Stimulated activated CD4-positive, alpha-beta T cell treated with anti-CD3 and anti-CD28 coated beads, Interleukin-4, amount 100 ng/mL, for 1 hour (primary cell): Measurements from ENCODE around the gene SLC6A9.
A peak's percentile ranks its signal among the peaks of the same experiment; 100 is the strongest.

Source experiments
- DNase-seq: peaks from one replicate; pipeline ENCODE4 v3.0.0-alpha.2; 2020

Gene SLC6A9

GRCh38 chr1:44047131-44047530 lies 15.9 kb upstream of the SLC6A9 start:
- DNase-seq: no peak

- DNase-seq: no peak
These were observed 13.8 kb upstream of the SLC6A9 start for GRCh38 chr1:44045064-44045463.

GRCh38 chr1:44044071-44044801 lies 13.0 kb upstream of the SLC6A9 start:
- no peak for DNase-seq

- DNase-seq: no peak
These were observed 12.2 kb upstream of the SLC6A9 start for GRCh38 chr1:44043176-44044070.

DNA sequence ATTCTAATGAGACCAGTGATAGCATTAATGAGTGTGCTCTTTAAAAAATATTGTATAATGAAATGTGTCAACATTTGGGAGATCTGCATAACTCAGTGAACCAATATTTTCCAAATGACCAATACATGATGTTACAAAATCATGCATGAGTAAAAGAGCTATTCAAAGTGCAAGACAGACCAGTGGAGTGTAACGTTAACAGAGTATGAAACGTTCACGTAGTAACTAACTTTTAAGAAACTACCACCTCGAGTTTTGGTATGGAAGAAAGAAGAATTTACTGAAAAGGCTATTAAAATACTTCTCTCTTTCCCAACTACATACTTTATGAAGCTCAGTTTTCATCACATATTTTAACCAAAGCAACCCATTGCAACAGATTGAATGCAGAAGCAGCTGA lies 9.6 kb upstream of the SLC6A9 start:
- no peak for DNase-seq

- no peak for DNase-seq
These were observed 9.2 kb upstream of the SLC6A9 start for GRCh38 chr1:44040418-44040817.

DNA sequence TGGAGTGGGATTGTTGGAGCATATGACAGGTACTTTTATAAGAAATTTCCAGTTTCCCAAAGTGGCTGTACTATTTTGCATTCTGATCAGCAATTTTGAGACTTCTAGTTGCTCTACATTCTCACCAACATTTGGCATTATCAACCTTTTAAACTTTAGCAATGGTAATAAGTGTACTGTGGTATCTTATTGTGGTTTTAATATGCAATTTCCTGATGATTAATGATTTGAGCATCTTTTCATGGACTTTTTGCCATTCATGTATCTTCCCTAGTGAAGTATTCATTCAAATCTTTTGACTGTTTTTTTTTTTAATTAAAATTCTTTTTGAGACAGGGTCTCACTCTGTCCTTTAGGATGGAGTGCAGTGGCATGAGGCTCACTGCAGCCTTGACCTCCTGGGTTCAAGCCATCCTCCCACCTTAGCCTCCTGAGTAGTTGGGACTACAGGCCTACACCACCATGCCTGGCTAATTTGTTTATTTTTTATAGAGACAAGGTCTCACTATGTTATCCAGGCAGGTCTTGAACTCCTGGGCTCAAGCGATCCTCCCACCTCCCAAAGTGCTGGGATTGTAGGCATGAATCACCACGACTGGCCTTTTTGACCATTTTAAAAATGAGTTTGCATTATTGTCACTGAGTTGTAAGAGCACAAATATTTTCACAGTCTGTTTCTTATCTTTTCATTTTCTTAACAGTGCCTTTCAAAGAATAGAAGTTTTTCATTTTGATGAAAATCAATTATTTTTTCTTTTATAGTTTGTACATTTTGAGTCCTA lies 7.8 kb upstream of the SLC6A9 start:
- DNase-seq: no peak

DNA sequence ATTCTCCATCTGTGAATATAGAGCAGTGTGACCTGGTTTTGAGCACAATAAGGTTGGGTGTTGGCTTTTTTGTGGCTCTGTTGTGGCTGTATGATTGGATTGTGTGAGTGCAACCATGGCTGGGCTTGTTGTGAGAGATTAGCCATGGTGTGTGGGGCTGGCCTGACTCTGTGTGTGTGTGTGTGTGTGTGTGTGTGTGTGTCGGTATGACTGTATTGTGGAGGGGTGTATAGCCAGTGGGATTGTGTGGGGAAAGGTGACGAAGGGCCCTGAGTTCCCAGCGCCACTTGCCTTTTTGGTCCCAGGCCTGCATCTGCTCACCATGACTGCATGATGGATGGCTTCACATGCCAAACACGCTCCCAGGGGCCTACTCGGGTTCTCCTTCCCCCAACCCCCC lies 5.9 kb upstream of the SLC6A9 start:
- no peak for DNase-seq

DNA sequence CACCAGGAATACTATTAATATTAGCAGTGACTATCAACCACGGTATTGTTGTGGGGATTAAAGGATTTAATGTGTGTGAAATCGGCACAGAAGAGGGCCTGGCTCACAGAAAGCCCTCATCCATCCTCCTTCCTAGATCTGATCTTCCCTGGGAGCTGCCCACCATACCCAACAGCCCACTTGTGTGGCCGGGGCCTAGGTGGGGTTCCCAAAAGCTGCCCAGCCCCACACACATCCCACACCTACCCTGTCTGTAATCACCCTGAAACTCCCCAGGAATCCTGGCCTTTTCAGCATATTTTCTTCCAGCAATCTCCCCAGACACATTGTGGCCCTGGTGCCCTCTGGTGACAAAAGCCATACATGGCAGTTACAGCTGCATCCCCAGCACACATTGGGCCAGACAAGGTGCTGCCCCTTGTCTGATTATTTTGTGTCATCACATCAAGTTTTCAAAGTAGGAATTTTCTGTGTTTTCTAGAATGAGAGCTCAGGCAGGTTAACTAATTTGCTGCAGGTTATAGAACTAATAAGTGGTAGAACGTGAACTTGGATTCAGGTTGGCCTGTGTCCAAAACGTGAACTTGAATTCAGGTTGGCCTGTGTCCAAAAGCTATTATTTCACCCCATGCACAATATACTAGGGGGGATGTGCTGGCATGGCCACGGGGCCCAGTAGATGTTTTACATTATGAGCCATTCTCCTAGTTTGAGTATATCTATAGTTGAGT lies 5.3 kb upstream of the SLC6A9 start:
- peak; percentile 67 for DNase-seq

DNA sequence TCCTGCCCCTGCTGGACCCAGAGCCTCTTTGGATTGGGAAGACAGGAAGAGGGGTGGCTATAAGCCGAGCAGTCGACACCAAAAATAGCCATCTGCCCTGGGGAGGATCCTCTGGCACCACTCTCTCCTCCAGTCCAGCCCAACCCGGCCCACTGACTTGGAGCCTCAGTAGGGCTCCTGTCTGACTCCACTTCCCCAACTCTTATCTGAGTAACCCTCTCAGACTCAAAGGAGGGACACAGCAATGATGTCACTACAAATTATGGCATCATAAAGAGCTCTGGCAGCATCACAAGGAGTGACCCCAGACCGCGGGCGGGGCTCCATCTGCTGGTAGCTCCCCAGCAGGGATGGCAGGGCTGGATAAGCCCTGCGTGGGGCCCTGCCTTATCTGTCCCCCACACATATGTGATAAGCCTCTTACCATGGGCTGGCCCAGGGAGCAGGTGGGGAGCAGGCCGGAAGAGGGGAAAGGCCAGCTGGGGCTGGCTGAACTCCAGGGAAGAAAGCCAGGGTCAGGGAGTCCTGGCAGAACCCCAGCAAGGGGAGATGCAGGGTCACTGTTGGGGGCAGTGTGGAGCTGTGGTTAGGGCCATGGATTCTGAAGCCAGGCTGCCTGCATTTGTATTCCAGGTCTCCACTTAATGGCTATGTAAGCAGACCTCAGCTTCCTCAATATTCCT lies 4.6 kb upstream of the SLC6A9 start:
- DNase-seq: no peak

DNA sequence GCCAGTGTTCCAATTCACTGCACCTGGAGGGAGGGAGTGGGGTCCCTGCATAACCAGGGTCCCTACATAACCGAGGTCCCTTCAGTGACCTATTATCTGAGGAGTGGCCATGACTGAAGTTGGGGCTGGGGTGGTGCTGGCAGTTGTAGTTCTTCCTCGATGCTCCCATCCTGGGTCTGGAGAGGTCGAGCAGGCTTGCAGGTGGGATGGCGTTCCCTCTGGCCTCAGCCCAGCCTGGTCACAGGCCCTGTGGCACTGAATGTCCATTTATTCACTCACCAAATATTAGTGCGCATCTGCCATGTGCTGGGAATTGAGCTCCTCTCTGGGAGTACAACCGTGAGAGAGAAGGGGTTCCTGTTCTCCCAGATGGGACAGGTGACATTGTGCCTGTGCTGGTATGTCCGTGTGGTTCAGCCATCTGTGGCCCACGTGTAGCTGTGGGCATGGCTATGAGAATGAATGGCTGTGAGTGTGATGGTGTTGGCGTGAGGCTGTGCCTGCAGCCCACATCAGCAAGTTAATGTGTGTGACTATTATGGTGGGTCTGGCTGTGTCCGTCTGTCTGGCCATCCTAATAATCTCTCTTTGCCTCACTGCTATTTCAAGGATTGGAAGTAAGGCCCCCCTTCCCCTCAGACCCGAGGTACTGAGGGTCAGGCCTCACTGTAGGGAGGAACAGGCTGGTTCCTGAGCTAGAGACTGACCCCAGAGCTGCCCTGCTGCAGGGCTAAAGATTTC lies 3.9 kb upstream of the SLC6A9 start:
- no peak for DNase-seq

DNA sequence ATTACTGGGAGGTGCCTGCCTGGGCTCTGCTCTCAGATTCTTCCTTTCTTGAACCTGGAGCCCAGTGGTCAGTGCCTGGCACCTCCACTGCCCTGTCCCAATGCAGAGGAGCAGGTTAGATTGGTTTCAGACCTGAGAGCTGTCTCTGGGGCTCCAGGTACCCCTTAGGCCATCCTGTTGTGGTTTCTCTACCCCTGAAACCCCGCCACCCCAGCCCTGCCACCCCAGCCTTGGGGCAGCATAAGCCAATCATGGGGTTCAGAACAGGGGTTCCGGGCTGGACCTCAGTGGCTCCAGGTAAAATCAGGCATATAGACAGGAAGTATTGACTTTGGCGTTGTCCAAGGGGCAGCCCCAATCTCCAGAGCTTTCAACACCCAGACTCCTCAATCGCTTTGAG lies 3.2 kb upstream of the SLC6A9 start:
- DNase-seq: no peak

GRCh38 chr1:44033756-44034155 lies 2.5 kb upstream of the SLC6A9 start:
- no peak for DNase-seq

DNA sequence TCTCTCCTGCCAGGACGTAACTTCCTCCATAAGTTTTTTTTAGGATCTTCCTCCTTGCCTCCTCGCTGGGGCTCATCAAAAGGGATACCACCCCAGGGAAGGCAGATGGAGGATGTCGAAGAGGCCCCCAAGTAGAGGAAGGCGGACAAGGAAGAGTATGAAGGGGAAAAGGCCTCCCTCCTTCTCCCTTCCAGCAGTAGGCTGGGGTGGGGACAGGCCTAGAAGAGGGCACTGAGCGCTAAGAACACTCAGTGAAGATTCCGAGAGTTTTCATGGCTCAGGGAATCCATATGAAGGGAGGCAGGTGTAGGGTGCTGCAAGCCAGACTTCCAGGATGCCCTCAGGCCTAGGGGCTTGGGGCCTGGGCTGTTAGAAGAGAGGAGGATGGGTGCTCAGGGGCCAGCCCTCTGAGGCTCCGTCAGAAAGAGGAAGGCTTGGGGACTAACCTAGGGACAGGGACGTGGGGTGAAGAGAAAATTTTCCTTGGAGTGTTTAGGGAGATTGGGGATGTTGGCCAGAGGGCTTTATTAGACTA lies 1.8 kb upstream of the SLC6A9 start:
- no peak for DNase-seq

- DNase-seq: no peak
These were observed 1.0 kb upstream of the SLC6A9 start for GRCh38 chr1:44032170-44032790.

- peak; percentile 53 for DNase-seq
These were observed 534 bp downstream of the SLC6A9 start for GRCh38 chr1:44030605-44031251.

- peak; percentile 91 for DNase-seq
These were observed 1.2 kb downstream of the SLC6A9 start for GRCh38 chr1:44029911-44030604.

- DNase-seq: no peak
These were observed 1.9 kb downstream of the SLC6A9 start for GRCh38 chr1:44029260-44029910.

GRCh38 chr1:44027320-44027719 lies 3.9 kb downstream of the SLC6A9 start:
- no peak for DNase-seq
